SK-N-SH (cell line): ENCODE results near the gene MEF2D. TPM values are rescaled to one million over a fixed set of nuclear protein-coding genes. Genes with fewer than 3 reads are reported as not detected.

Experiments
- CTCF ChIA-PET: fragments of 300-600, 350-600 bp; formaldehyde crosslinking; extraction: SDS; loops from one replicate; lab custom pipeline; 2021; lab: Yijun Ruan, JAX
- POLR2A ChIA-PET: fragments of 350-600 bp; sonication (Branson Sonifier 250); formaldehyde crosslinking; extraction: SDS; loops from one replicate; lab custom pipeline; 2020; ENCODE audit warnings: antibody characterized with exemption, inconsistent platforms; lab: Yijun Ruan, JAX
- DNase-seq: peaks from one replicate; pipeline ENCODE4 v3.0.0; 2012
- H2AFZ ChIP-seq: fragments of 200-600 bp; sonication (generic); 2 replicates; pipeline ENCODE4 v1.8.1; 2016; ENCODE audit warnings: antibody characterized with exemption, mild to moderate bottlenecking, low read depth
- H3F3A ChIP-seq: fragments of 200-600 bp; sonication (generic); replicated peaks from 2 replicates; pipeline ENCODE3; 2016; ENCODE audit warnings: antibody characterized with exemption, mild to moderate bottlenecking; ENCODE audit not compliant: insufficient read depth
- H3K27ac ChIP-seq, 2 experiments: fragments of 200-500 bp in 1 of 2; fragments of 200-600 bp in 1 of 2; sonication (Bioruptor generic) in 1 of 2; sonication (generic), shearing (Covaris generic) in 1 of 2; 2 replicates each; pipeline versions ENCODE4 v1.5.1 to v1.6.1; 2014 to 2016; ENCODE audit warnings: low read depth in 2 of 2, inconsistent platforms in 1 of 2, low read length in 1 of 2, mild to moderate bottlenecking in 1 of 2, mixed read lengths in 1 of 2
- H3K27me3 ChIP-seq: fragments of 200-600 bp; sonication (generic), shearing (Covaris generic); 2 replicates; pipeline ENCODE4 v1.6.1; 2016; ENCODE audit warnings: mixed run types; ENCODE audit not compliant: insufficient read depth
- H3K36me3 ChIP-seq, 2 experiments: fragments of 200-500 bp in 1 of 2; fragments of 200-600 bp in 1 of 2; sonication (Bioruptor generic) in 1 of 2; sonication (generic) in 1 of 2; replicated peaks in 1 of 2; 2 replicates each; pipeline versions ENCODE3 to v1.5.1; 2014 to 2016; ENCODE audit warnings: low read length in 1 of 2, mild to moderate bottlenecking in 1 of 2; ENCODE audit not compliant: insufficient read depth in 2 of 2, control insufficient read depth in 1 of 2
- H3K4me1 ChIP-seq, 2 experiments: fragments of 200-500 bp in 1 of 2; fragments of 200-600 bp in 1 of 2; sonication (Bioruptor generic) in 1 of 2; sonication (generic), shearing (Covaris generic) in 1 of 2; 2 replicates each; pipeline versions ENCODE4 v1.5.1 to v1.6.1; 2014 to 2016; ENCODE audit warnings: low read depth in 1 of 2, low read length in 1 of 2, mixed run types in 1 of 2; ENCODE audit not compliant: insufficient read depth in 2 of 2, control insufficient read depth in 1 of 2
- H3K4me2 ChIP-seq: fragments of 200-600 bp; sonication (generic), shearing (Covaris generic); 2 replicates; pipeline ENCODE4 v1.6.1; 2017; ENCODE audit warnings: mixed run types
- H3K4me3 ChIP-seq, 2 experiments: fragments of 200-500 bp in 1 of 2; fragments of 200-600 bp in 1 of 2; sonication (Bioruptor generic) in 1 of 2; sonication (generic), shearing (Covaris generic) in 1 of 2; 2 replicates each; pipeline versions ENCODE4 v1.5.1 to v1.8.1; 2014 to 2016; ENCODE audit warnings: low read depth in 2 of 2, inconsistent platforms in 1 of 2, low read length in 1 of 2, mild to moderate bottlenecking in 1 of 2, mixed read lengths in 1 of 2, moderate library complexity in 1 of 2
- H3K79me2 ChIP-seq: fragments of 200-600 bp; sonication (generic); 2 replicates; pipeline ENCODE4 v1.8.1; 2017; ENCODE audit warnings: mild to moderate bottlenecking; ENCODE audit not compliant: insufficient read depth
- H3K9ac ChIP-seq: fragments of 200-600 bp; sonication (generic); 2 replicates; pipeline ENCODE4 v1.6.1; 2017; ENCODE audit warnings: mixed run types
- H3K9me2 ChIP-seq: fragments of 200-600 bp; sonication (generic); 2 replicates; pipeline ENCODE4 v1.6.1; 2017; ENCODE audit warnings: mixed run types
- H3K9me3 ChIP-seq: fragments of 200-600 bp; sonication (generic); 2 replicates; pipeline ENCODE4 v1.6.1; 2017; ENCODE audit warnings: mixed run types, mild to moderate bottlenecking, moderate library complexity
- H4K20me1 ChIP-seq: fragments of 200-600 bp; sonication (generic); 2 replicates; pipeline ENCODE4 v1.6.1; 2017; ENCODE audit warnings: mild to moderate bottlenecking, mixed run types; ENCODE audit not compliant: insufficient read depth
- EZH2phosphoT487 ChIP-seq: fragments of 200-600 bp; sonication (generic); IDR thresholded peaks from 2 replicates; pipeline ENCODE4 v1.6.1; 2017; ENCODE audit warnings: low read depth, mixed run types, mild to moderate bottlenecking, antibody characterized with exemption, moderate library complexity, borderline replicate concordance
- FOSL2 ChIP-seq: IDR thresholded peaks from 2 replicates; pipeline ENCODE4 v1.4.0; 2012; ENCODE audit warnings: low read depth, mild to moderate bottlenecking, moderate library complexity, borderline replicate concordance
- FOXJ3 ChIP-seq: sonication (generic); formaldehyde crosslinking; IDR thresholded peaks from 2 replicates; pipeline ENCODE4 v1.5.1; 2020; ENCODE audit warnings: mild to moderate bottlenecking, missing genetic modification reagents
- GABPA ChIP-seq: IDR thresholded peaks from 2 replicates; pipeline ENCODE4 v1.4.0; 2012; ENCODE audit warnings: low read depth, mild to moderate bottlenecking
- NRF1 ChIP-seq: IDR thresholded peaks from 2 replicates; pipeline ENCODE4 v1.6.1; 2012; ENCODE audit warnings: low read depth, mild to moderate bottlenecking, low read length
- RAD21 ChIP-seq: IDR thresholded peaks from 2 replicates; pipeline ENCODE4 v1.6.1; 2012; ENCODE audit warnings: mild to moderate bottlenecking, low read length
- RXRA ChIP-seq: IDR thresholded peaks from 2 replicates; pipeline ENCODE4 v1.4.0; 2012; ENCODE audit warnings: low read depth, mild to moderate bottlenecking, borderline replicate concordance
- SMC3 ChIP-seq: IDR thresholded peaks from 2 replicates; pipeline ENCODE4 v1.6.1; 2012; ENCODE audit warnings: low read depth, low read length, improper control_type of control experiment
- TAF1 ChIP-seq: IDR thresholded peaks from 2 replicates; pipeline ENCODE4 v1.6.1; 2012; ENCODE audit warnings: low read depth, mild to moderate bottlenecking, low read length, moderate library complexity, borderline replicate concordance
- YY1 ChIP-seq: IDR thresholded peaks from 2 replicates; pipeline ENCODE4 v1.4.0; 2012; ENCODE audit warnings: low read depth, mild to moderate bottlenecking
- WGBS: methylation state at CpG from one replicate; pipeline ENCODE4 v1.1.6; 2017; ENCODE audit warnings: low lambda C conversion rate; 5-methylcytosine and 5-hydroxymethylcytosine counted together
- polyA plus RNA-seq, 3 experiments: library from polyadenylated mRNA; depleted of rRNA; stranded (reverse); fragments of >200 nt; gene quantifications; 2 replicates each; pipeline ENCODE4 v1.2.3, GENCODE V29; 2012
- TF ChIP-seq, protein P1 (sequence below): IDR thresholded peaks from 2 replicates; pipeline ENCODE4 v1.4.0; 2012; ENCODE audit warnings: low read depth, borderline replicate concordance
- TF ChIP-seq, protein P2 (sequence below): fragments of 200-600 bp; sonication (generic); IDR thresholded peaks from 2 replicates; pipeline ENCODE4 v1.6.1; 2017; ENCODE audit warnings: antibody characterized with exemption, mild to moderate bottlenecking, moderate library complexity
- TF ChIP-seq, protein P3 (sequence below): fragments of 150-350 bp; IDR thresholded peaks from 2 replicates; pipeline ENCODE4 v1.6.1; 2016; ENCODE audit warnings: mild to moderate bottlenecking, low read depth, low read length
- TF ChIP-seq, protein P4 (sequence below): IDR thresholded peaks from 2 replicates; pipeline ENCODE4 v1.6.1; 2012; ENCODE audit warnings: mild to moderate bottlenecking, low read depth, low read length, moderate library complexity

Gene MEF2D
- polyA plus RNA-seq, 1 of the 3 experiments (the other 2 are of a cell fraction), result 14.3 TPM

DNA sequence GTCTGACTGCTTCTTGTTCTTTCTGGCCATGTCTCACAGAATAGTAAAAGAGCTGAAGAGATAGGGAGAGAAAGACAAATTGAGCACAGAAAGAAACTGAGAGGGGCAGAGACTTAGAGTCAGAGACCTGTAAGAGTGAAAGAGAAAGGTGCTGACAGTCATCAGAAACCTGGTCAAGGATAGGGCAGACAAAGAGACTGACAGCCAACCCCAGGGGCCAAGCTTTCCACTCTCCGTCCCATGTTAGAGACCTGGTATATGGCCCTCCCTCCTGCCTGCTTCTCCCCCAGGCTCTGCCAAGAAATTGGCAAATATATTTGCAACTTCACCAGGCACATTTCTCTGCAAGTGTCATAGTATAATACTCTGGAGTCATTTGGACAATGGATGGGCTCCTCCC, 67.0 kb downstream of the MEF2D start:
- Histone ChIP-seq H3F3A (no peaks in the 10 kb centered on the region), H3K4me1 (no peaks in the 10 kb centered on the region; a peak in 1 of 4 replicates), H3K9ac (no peak overlapping the region), H3K4me2 (no peak overlapping the region), H4K20me1 (no peaks in the 10 kb centered on the region), H3K27ac (no peak overlapping the region), H3K4me3 (no peak overlapping the region), H3K79me2 (no peaks in the 10 kb centered on the region), H2AFZ (no peak overlapping the region), H3K36me3 (no peaks in the 10 kb centered on the region), H3K27me3 (peaks cover 70% of the 10 kb centered on the region), H3K9me3 (no peaks in the 10 kb centered on the region), H3K9me2 (no peaks in the 10 kb centered on the region)
- CTCF ChIA-PET, result interaction anchor here (1.0 to 29.5 kb wide), 5 partner anchors 10 to 61 kb away, joined by 3 to 412 read pairs (median 25); no protein-coding TSS in a partner anchor
- TF ChIP-seq EZH2phosphoT487, result no peak
- TF ChIP-seq NRF1, result no peak
- TF ChIP-seq FOSL2, result no peak
- TF ChIP-seq TAF1, result no peak
- TF ChIP-seq, protein P1, sequence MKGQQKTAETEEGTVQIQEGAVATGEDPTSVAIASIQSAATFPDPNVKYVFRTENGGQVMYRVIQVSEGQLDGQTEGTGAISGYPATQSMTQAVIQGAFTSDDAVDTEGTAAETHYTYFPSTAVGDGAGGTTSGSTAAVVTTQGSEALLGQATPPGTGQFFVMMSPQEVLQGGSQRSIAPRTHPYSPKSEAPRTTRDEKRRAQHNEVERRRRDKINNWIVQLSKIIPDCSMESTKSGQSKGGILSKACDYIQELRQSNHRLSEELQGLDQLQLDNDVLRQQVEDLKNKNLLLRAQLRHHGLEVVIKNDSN, result no peak
- TF ChIP-seq GABPA, result no peak
- TF ChIP-seq YY1, result no peak
- no peak for TF ChIP-seq SMC3
- TF ChIP-seq FOXJ3 (CRISPR knock-in tag), result no peak
- TF ChIP-seq, protein P2, sequence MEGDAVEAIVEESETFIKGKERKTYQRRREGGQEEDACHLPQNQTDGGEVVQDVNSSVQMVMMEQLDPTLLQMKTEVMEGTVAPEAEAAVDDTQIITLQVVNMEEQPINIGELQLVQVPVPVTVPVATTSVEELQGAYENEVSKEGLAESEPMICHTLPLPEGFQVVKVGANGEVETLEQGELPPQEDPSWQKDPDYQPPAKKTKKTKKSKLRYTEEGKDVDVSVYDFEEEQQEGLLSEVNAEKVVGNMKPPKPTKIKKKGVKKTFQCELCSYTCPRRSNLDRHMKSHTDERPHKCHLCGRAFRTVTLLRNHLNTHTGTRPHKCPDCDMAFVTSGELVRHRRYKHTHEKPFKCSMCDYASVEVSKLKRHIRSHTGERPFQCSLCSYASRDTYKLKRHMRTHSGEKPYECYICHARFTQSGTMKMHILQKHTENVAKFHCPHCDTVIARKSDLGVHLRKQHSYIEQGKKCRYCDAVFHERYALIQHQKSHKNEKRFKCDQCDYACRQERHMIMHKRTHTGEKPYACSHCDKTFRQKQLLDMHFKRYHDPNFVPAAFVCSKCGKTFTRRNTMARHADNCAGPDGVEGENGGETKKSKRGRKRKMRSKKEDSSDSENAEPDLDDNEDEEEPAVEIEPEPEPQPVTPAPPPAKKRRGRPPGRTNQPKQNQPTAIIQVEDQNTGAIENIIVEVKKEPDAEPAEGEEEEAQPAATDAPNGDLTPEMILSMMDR, result no peak
- TF ChIP-seq RXRA, result no peak
- no peak for TF ChIP-seq RAD21
- TF ChIP-seq, protein P3, sequence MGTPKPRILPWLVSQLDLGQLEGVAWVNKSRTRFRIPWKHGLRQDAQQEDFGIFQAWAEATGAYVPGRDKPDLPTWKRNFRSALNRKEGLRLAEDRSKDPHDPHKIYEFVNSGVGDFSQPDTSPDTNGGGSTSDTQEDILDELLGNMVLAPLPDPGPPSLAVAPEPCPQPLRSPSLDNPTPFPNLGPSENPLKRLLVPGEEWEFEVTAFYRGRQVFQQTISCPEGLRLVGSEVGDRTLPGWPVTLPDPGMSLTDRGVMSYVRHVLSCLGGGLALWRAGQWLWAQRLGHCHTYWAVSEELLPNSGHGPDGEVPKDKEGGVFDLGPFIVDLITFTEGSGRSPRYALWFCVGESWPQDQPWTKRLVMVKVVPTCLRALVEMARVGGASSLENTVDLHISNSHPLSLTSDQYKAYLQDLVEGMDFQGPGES, result no peak
- TF ChIP-seq, protein P4, sequence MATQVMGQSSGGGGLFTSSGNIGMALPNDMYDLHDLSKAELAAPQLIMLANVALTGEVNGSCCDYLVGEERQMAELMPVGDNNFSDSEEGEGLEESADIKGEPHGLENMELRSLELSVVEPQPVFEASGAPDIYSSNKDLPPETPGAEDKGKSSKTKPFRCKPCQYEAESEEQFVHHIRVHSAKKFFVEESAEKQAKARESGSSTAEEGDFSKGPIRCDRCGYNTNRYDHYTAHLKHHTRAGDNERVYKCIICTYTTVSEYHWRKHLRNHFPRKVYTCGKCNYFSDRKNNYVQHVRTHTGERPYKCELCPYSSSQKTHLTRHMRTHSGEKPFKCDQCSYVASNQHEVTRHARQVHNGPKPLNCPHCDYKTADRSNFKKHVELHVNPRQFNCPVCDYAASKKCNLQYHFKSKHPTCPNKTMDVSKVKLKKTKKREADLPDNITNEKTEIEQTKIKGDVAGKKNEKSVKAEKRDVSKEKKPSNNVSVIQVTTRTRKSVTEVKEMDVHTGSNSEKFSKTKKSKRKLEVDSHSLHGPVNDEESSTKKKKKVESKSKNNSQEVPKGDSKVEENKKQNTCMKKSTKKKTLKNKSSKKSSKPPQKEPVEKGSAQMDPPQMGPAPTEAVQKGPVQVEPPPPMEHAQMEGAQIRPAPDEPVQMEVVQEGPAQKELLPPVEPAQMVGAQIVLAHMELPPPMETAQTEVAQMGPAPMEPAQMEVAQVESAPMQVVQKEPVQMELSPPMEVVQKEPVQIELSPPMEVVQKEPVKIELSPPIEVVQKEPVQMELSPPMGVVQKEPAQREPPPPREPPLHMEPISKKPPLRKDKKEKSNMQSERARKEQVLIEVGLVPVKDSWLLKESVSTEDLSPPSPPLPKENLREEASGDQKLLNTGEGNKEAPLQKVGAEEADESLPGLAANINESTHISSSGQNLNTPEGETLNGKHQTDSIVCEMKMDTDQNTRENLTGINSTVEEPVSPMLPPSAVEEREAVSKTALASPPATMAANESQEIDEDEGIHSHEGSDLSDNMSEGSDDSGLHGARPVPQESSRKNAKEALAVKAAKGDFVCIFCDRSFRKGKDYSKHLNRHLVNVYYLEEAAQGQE, result no peak
- POLR2A ChIA-PET, result no interaction called here
- 89% methylated on average over 1 of the region's 1 CpG for WGBS
- DNase-seq, result no peak
